DND-41 (cell line): Measurements from ENCODE around the gene HDAC4.

Experiments used
- ATAC-seq: fragments of 200-7000 bp; cut with Tn5 transposase; 3 replicates; pipeline ENCODE4 v1.9.1; 2021; ENCODE audit warnings: low read depth; ENCODE audit not compliant: insufficient read depth
- DNase-seq: peaks from one replicate; pipeline ENCODE4 v3.0.0-alpha.2; 2020
- H2AFZ ChIP-seq: 2 replicates; pipeline ENCODE4 v1.6.0; 2012; ENCODE audit warnings: low read depth, low read length
- H3K27ac ChIP-seq: 2 replicates; pipeline ENCODE4 v1.5.1; 2012; ENCODE audit warnings: low read length, inconsistent platforms
- H3K27me3 ChIP-seq: fragments of 200-600 bp; sonication (generic); 2 replicates; pipeline ENCODE4 v1.6.0; 2012; ENCODE audit warnings: low read length, mild to moderate bottlenecking, inconsistent platforms; ENCODE audit not compliant: insufficient read depth, poor library complexity
- H3K36me3 ChIP-seq: 2 replicates; pipeline ENCODE4 v1.5.1; 2012; ENCODE audit warnings: low read length, inconsistent platforms; ENCODE audit not compliant: insufficient read depth
- H3K4me1 ChIP-seq: 2 replicates; pipeline ENCODE4 v1.5.1; 2012; ENCODE audit warnings: mild to moderate bottlenecking, low read length; ENCODE audit not compliant: insufficient read depth
- H3K4me2 ChIP-seq: 2 replicates; pipeline ENCODE4 v1.6.0; 2012; ENCODE audit warnings: mild to moderate bottlenecking, moderate library complexity, low read length, inconsistent platforms; ENCODE audit not compliant: insufficient read depth
- H3K4me3 ChIP-seq, 2 experiments: fragments of 200-600 bp in 1 of 2; shearing (Covaris generic) in 1 of 2; 2 replicates each; pipeline ENCODE4 v1.5.1; 2012 to 2016; ENCODE audit warnings: inconsistent platforms in 2 of 2, low read length in 2 of 2, mild to moderate bottlenecking in 2 of 2, low read depth in 1 of 2, moderate library complexity in 1 of 2
- H3K79me2 ChIP-seq: 2 replicates; pipeline ENCODE4 v1.6.0; 2012; ENCODE audit warnings: low read length, inconsistent platforms; ENCODE audit not compliant: insufficient read depth
- H3K9ac ChIP-seq: 2 replicates; pipeline ENCODE4 v1.6.0; 2012; ENCODE audit warnings: low read depth, mild to moderate bottlenecking, inconsistent platforms, low read length, moderate library complexity
- H3K9me3 ChIP-seq: 2 replicates; pipeline ENCODE4 v1.5.1; 2012; ENCODE audit warnings: low read length, moderate library complexity, mild to moderate bottlenecking, inconsistent platforms; ENCODE audit not compliant: insufficient read depth, severe bottlenecking
- H4K20me1 ChIP-seq: 2 replicates; pipeline ENCODE4 v1.6.0; 2012; ENCODE audit warnings: low read length; ENCODE audit not compliant: insufficient read depth
- EZH2 ChIP-seq: IDR thresholded peaks from 3 replicates; pipeline ENCODE4 v1.6.1; 2012; ENCODE audit warnings: borderline replicate concordance, low read depth, mild to moderate bottlenecking, moderate library complexity, low read length, inconsistent platforms; ENCODE audit not compliant: severe bottlenecking
- TF ChIP-seq, protein P1 (sequence below): IDR thresholded peaks from 2 replicates; pipeline ENCODE4 v1.5.1; 2012; ENCODE audit warnings: borderline replicate concordance, low read length, moderate library complexity, mild to moderate bottlenecking; ENCODE audit not compliant: poor library complexity, severe bottlenecking; ENCODE audit errors: extremely low read depth

Gene HDAC4

DNA sequence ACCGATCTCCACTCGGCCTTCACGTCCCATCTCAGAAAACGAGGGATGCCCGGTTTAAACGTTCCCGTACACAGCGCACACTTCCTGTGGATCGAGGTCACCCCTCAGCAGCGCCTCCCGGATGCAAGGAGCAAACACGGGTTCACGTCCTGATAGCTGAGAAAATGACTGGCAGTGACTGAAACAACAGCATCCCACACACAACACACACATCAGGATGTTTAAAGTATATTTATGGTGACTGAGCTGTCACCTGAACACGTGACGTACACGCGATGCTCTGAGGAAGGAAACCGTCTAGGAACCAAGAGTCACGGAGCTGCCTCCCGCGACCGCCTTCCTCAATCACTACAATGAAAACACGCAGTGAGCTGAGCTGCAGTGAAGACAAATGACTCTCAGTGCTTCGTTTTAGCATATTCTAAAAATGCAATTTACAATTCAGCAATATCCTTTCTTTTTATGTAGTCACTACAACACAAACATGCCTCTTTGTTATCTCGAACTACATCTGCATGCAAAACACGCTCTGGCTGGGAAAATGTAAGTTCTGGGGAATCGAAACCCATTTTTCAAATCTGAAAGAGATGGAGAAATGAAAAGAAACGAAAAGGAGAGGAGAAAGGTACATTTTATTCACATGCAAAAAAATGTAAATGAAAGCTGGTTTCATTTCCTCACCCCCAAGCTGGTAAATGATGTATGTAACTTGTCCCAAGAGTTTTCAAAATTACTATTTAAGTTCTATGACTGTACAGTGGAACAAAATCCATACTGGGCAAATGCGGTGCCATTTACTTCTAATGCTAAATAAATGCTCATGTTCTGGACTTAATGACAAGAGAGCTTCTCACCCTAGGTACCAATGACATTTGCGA is 19.8 kb downstream of the HDAC4 start:
- peaks cover 94% of the 10 kb centered on the region for H4K20me1 ChIP-seq
- DNase-seq (no peak), ATAC-seq (no peak)
- H2AFZ ChIP-seq = no peak overlapping the region
- H3K4me2 ChIP-seq = no peak overlapping the region
- H3K27ac ChIP-seq = peak overlapping the region; percentile 25; the same call in 1 of the 2 replicates
- peaks cover 55% of the 10 kb centered on the region for H3K4me1 ChIP-seq
- no peaks in the 10 kb centered on the region for H3K27me3 ChIP-seq
- TF ChIP-seq, protein P1, sequence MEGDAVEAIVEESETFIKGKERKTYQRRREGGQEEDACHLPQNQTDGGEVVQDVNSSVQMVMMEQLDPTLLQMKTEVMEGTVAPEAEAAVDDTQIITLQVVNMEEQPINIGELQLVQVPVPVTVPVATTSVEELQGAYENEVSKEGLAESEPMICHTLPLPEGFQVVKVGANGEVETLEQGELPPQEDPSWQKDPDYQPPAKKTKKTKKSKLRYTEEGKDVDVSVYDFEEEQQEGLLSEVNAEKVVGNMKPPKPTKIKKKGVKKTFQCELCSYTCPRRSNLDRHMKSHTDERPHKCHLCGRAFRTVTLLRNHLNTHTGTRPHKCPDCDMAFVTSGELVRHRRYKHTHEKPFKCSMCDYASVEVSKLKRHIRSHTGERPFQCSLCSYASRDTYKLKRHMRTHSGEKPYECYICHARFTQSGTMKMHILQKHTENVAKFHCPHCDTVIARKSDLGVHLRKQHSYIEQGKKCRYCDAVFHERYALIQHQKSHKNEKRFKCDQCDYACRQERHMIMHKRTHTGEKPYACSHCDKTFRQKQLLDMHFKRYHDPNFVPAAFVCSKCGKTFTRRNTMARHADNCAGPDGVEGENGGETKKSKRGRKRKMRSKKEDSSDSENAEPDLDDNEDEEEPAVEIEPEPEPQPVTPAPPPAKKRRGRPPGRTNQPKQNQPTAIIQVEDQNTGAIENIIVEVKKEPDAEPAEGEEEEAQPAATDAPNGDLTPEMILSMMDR = no peak
- no peak for TF ChIP-seq EZH2
- H3K9ac ChIP-seq = no peak overlapping the region
- H3K36me3 ChIP-seq = peaks cover 95% of the 10 kb centered on the region
- no peaks in the 10 kb centered on the region for H3K9me3 ChIP-seq
- peaks cover 100% of the 10 kb centered on the region for H3K79me2 ChIP-seq
- no peak overlapping the region for H3K4me3 ChIP-seq

- no peak overlapping the region for H3K4me2 ChIP-seq
Measured at GRCh38 chr2:239379641-239380170, 21.1 kb downstream of the HDAC4 start.

GRCh38 chr2:239378918-239379640 is 21.7 kb downstream of the HDAC4 start:
- no peak for ATAC-seq
- no peak overlapping the region for H3K9ac ChIP-seq

More at GRCh38 chr2:239379641-239380170, 21.1 kb downstream of the HDAC4 start:
- Histone ChIP-seq H3K79me2 (peaks cover 100% of the 10 kb centered on the region), H3K4me1 (peaks cover 53% of the 10 kb centered on the region), H4K20me1 (peaks cover 93% of the 10 kb centered on the region), H3K9ac (no peak overlapping the region), H3K27me3 (no peaks in the 10 kb centered on the region), H3K9me3 (no peaks in the 10 kb centered on the region), H3K36me3 (peaks cover 95% of the 10 kb centered on the region), H3K4me3 (no peak overlapping the region), H3K27ac (no peak overlapping the region), H2AFZ (no peak overlapping the region)
- ATAC-seq (no peak), DNase-seq (no peak)
- no peak for TF ChIP-seq EZH2
- TF ChIP-seq, protein P1 = peak; percentile 39

More at GRCh38 chr2:239378918-239379640, 21.7 kb downstream of the HDAC4 start:
- Histone ChIP-seq H3K27me3 (no peaks in the 10 kb centered on the region), H4K20me1 (peaks cover 89% of the 10 kb centered on the region), H2AFZ (no peak overlapping the region), H3K36me3 (peaks cover 94% of the 10 kb centered on the region), H3K4me1 (peaks cover 53% of the 10 kb centered on the region), H3K9me3 (no peaks in the 10 kb centered on the region), H3K27ac (peak overlapping the region; percentile 63), H3K79me2 (peaks cover 99% of the 10 kb centered on the region), H3K4me2 (no peak overlapping the region), H3K4me3 (no peak overlapping the region)
- DNase-seq = no peak
- TF ChIP-seq, protein P1 = no peak
- no peak for TF ChIP-seq EZH2
